Activated CD4-positive, alpha-beta T cell treated with anti-CD3 and anti-CD28 coated beads, Interleukin-2, Interleukin-4, amounts not matched to agents 100 ng/mL and 50 ng/mL, durations not matched to agents 16 hours and 8 hours (primary cell): ENCODE data around the gene DCAKD.

ENCODE experiments used
- DNase-seq: peaks from one replicate; pipeline ENCODE4 v3.0.0-alpha.2; 2020; ENCODE audit warnings: low spot score

DCAKD gene

GRCh38 chr17:45030733-45031132 is 20.7 kb downstream of the DCAKD start:
- no peak for DNase-seq

GRCh38 chr17:45029758-45030423 is 21.5 kb downstream of the DCAKD start:
- no peak for DNase-seq

- DNase-seq = no peak
Observed at GRCh38 chr17:45029096-45029495, 22.3 kb downstream of the DCAKD start.

GRCh38 chr17:45022655-45023339 is 28.6 kb downstream of the DCAKD start:
- DNase-seq = no peak

- no peak for DNase-seq
Observed at GRCh38 chr17:45022288-45022648, 29.2 kb downstream of the DCAKD start.

GRCh38 chr17:45021607-45022287 is 29.7 kb downstream of the DCAKD start:
- peak; percentile 51 for DNase-seq

GRCh38 chr17:45020354-45021138 is 30.9 kb downstream of the DCAKD start:
- DNase-seq = no peak

- peak; percentile 23 for DNase-seq
Observed at GRCh38 chr17:45018848-45019711, 32.4 kb downstream of the DCAKD start.

- DNase-seq = no peak
Observed at GRCh38 chr17:45018514-45018847, 33.0 kb downstream of the DCAKD start.

- DNase-seq = no peak
Observed at GRCh38 chr17:45016823-45017222, 34.6 kb downstream of the DCAKD start.

- no peak for DNase-seq
Observed at GRCh38 chr17:45016237-45016636, 35.2 kb downstream of the DCAKD start.

GRCh38 chr17:45013021-45013997 is 38.1 kb downstream of the DCAKD start:
- DNase-seq = no peak

GRCh38 chr17:45011767-45012166 is 39.7 kb downstream of the DCAKD start:
- DNase-seq = no peak

GRCh38 chr17:45009676-45010467 is 41.6 kb downstream of the DCAKD start:
- DNase-seq = no peak

GRCh38 chr17:45008216-45008615 is 43.2 kb downstream of the DCAKD start:
- DNase-seq = no peak

- DNase-seq = no peak
Observed at GRCh38 chr17:45006927-45007461, 44.4 kb downstream of the DCAKD start.

- no peak for DNase-seq
Observed at GRCh38 chr17:45005700-45006099, 45.7 kb downstream of the DCAKD start.

- DNase-seq = no peak
Observed at GRCh38 chr17:45004388-45004787, 47.0 kb downstream of the DCAKD start.

- DNase-seq = no peak
Observed at GRCh38 chr17:45003877-45004276, 47.6 kb downstream of the DCAKD start.
